Measurements from ENCODE around the gene HECA. TPM values are rescaled to one million over a fixed set of nuclear protein-coding genes. Genes with fewer than 3 reads are reported as not detected.
"Not testable (repeated sequence)": the region's sequence is repeated elsewhere in the genome, so short reads cannot be mapped to it uniquely, and the experiment has no call there.

The HECA gene
- total RNA-seq, 2 donors from 2014 or later, result 5.6 to 6.0 TPM

DNA sequence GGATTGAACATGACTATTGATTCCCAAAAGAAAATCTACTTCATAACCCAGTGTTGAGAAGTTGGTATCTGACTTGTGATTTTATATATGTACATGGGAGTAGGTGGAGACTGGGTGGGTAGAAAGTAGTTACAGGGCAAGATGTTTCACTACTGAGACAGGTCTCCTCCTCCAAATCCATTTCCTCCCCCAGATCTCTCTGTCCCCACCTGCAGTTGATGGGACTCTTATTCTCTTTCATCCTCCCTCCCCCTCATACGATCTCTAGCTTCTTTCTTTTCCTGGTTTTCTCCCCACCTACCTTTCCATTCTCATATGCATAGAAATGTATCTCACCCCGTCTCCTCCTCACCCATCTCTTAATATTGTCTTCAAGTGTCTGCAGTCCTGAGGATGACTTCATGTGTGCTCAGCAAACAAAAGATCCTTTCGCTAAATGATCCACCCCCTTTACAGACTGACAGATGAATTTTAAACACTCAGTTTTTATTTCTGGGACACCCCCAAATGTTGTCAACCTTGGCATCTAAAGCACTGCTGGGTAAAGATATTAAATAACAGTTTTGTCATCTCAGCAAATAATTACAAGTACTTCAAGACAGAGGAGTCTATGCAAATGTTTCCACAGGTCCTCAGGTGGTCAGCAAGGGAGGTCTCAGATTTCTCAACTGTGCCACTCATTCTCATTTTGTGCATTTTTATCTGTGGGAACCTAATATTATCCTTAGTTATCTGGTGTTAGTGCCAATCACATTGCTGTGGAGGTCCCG is 18.7 kb upstream of the HECA start:
- WGBS, 2 experiments (ENCODE audit: insufficient coverage in 1 of 2, insufficient read length in 1 of 2), result 86 to 94% methylated on average over 3 to 4 of the region's 4 CpGs
- Mint-ChIP-seq H3K36me3 (ENCODE audit: low read depth) (peaks cover 6% of the 10 kb centered on the region), H3K4me1 (peaks cover 3% of the 10 kb centered on the region), H3K9me3 (peaks cover 18% of the 10 kb centered on the region), H3K4me3 (no peak overlapping the region), H3K27me3 (ENCODE audit: insufficient read depth) (peaks cover 6% of the 10 kb centered on the region), H3K27ac (no peak overlapping the region)
- Histone ChIP-seq H3K9ac (ENCODE audit: extremely low read depth, low read length, poor library complexity, severe bottlenecking) (no peak overlapping the region), H3K4me3 (ENCODE audit: low read length) (no peak overlapping the region), H3K27me3 (ENCODE audit: control insufficient read depth, insufficient read depth, low read length, poor library complexity, severe bottlenecking) (no peaks in the 10 kb centered on the region), H3K27ac (ENCODE audit: low read depth, low read length) (no peak overlapping the region), H3K9me3 (ENCODE audit: control insufficient read depth, low read length) (peaks cover 18% of the 10 kb centered on the region), H3K36me3 (ENCODE audit: control insufficient read depth, insufficient read depth, low read length) (no peaks in the 10 kb centered on the region), H3K4me1 (ENCODE audit: control insufficient read depth, insufficient read depth, low read length) (no peaks in the 10 kb centered on the region)
- DNase-seq, result no peak
- TF ChIP-seq, protein P1, sequence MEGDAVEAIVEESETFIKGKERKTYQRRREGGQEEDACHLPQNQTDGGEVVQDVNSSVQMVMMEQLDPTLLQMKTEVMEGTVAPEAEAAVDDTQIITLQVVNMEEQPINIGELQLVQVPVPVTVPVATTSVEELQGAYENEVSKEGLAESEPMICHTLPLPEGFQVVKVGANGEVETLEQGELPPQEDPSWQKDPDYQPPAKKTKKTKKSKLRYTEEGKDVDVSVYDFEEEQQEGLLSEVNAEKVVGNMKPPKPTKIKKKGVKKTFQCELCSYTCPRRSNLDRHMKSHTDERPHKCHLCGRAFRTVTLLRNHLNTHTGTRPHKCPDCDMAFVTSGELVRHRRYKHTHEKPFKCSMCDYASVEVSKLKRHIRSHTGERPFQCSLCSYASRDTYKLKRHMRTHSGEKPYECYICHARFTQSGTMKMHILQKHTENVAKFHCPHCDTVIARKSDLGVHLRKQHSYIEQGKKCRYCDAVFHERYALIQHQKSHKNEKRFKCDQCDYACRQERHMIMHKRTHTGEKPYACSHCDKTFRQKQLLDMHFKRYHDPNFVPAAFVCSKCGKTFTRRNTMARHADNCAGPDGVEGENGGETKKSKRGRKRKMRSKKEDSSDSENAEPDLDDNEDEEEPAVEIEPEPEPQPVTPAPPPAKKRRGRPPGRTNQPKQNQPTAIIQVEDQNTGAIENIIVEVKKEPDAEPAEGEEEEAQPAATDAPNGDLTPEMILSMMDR (conservative IDR thresholded peaks at IDR 0.05), result no peak

DNA sequence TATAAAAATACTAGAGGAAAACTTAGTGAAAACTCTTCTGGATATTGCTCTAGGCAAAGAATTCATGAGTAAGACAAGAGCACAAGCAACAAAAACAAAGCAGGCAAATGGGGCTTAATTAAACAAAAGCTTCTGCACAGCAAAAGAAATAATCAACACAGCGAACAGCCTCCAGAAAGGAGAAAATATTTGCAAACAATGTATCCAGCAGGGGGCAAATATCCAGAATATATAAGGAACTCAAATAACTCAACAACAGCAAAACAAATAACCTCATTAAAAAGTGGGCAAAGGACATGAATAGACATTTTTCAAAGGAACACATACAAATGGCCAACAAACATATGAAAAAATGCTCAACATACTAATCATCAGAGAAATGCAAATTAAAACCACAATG is 17.1 kb upstream of the HECA start:
- Histone ChIP-seq H3K27ac (ENCODE audit: low read depth, low read length) (no peak overlapping the region), H3K4me3 (ENCODE audit: low read length) (no peak overlapping the region), H3K36me3 (ENCODE audit: control insufficient read depth, insufficient read depth, low read length) (no peaks in the 10 kb centered on the region), H3K9me3 (ENCODE audit: control insufficient read depth, low read length) (peaks cover 18% of the 10 kb centered on the region), H3K4me1 (ENCODE audit: control insufficient read depth, insufficient read depth, low read length) (no peaks in the 10 kb centered on the region), H3K9ac (ENCODE audit: extremely low read depth, low read length, poor library complexity, severe bottlenecking) (no peak overlapping the region), H3K27me3 (ENCODE audit: control insufficient read depth, insufficient read depth, low read length, poor library complexity, severe bottlenecking) (no peaks in the 10 kb centered on the region)
- Mint-ChIP-seq H3K36me3 (ENCODE audit: low read depth) (peaks cover 6% of the 10 kb centered on the region), H3K4me1 (peaks cover 3% of the 10 kb centered on the region), H3K9me3 (peaks cover 25% of the 10 kb centered on the region), H3K27ac (no peak overlapping the region), H3K27me3 (ENCODE audit: insufficient read depth) (peaks cover 6% of the 10 kb centered on the region), H3K4me3 (no peak overlapping the region)
- WGBS, 2 experiments (ENCODE audit: insufficient coverage in 1 of 2, insufficient read length in 1 of 2), result 85% methylated on average over 1 of the region's 1 CpG; no CpG with 5 or more reads in 1 of the 2 experiments
- TF ChIP-seq, protein P1 (conservative IDR thresholded peaks at IDR 0.05), result peak; percentile 25
- no peak for DNase-seq

DNA sequence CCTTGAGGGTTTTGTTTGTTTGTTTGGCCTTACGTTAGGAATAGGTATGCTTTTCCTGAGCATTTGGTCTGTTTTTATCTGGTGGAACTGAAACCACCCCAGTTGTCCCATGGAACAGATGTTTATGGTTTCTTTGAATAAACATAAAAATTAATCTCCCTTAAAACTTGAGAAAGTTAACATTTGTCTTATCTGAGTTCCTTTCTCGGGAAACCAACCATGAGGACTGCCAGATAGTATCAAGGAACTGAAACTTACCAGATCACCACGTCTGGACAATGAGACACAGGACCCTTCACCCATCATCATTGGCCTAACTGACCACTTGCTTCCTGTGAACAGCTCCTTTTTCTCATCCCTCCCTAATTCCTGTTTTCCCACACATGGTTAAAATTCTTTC is 15.3 kb upstream of the HECA start:
- Histone ChIP-seq H3K27ac (ENCODE audit: low read depth, low read length) (no peak overlapping the region), H3K4me1 (ENCODE audit: control insufficient read depth, insufficient read depth, low read length) (no peaks in the 10 kb centered on the region), H3K9ac (ENCODE audit: extremely low read depth, low read length, poor library complexity, severe bottlenecking) (no peak overlapping the region), H3K36me3 (ENCODE audit: control insufficient read depth, insufficient read depth, low read length) (no peaks in the 10 kb centered on the region), H3K27me3 (ENCODE audit: control insufficient read depth, insufficient read depth, low read length, poor library complexity, severe bottlenecking) (no peaks in the 10 kb centered on the region), H3K9me3 (ENCODE audit: control insufficient read depth, low read length) (peaks cover 18% of the 10 kb centered on the region), H3K4me3 (ENCODE audit: low read length) (no peak overlapping the region)
- DNase-seq, result no peak
- Mint-ChIP-seq H3K4me3 (no peak overlapping the region), H3K9me3 (peaks cover 25% of the 10 kb centered on the region), H3K27ac (no peak overlapping the region), H3K4me1 (no peaks in the 10 kb centered on the region), H3K27me3 (ENCODE audit: insufficient read depth) (peaks cover 8% of the 10 kb centered on the region), H3K36me3 (ENCODE audit: low read depth) (peaks cover 6% of the 10 kb centered on the region)
- TF ChIP-seq, protein P1 (conservative IDR thresholded peaks at IDR 0.05), result no peak
- WGBS, 2 experiments (ENCODE audit: insufficient coverage in 1 of 2, insufficient read length in 1 of 2), result 84 to 86% methylated on average over 1 to 3 of the region's 3 CpGs

DNA sequence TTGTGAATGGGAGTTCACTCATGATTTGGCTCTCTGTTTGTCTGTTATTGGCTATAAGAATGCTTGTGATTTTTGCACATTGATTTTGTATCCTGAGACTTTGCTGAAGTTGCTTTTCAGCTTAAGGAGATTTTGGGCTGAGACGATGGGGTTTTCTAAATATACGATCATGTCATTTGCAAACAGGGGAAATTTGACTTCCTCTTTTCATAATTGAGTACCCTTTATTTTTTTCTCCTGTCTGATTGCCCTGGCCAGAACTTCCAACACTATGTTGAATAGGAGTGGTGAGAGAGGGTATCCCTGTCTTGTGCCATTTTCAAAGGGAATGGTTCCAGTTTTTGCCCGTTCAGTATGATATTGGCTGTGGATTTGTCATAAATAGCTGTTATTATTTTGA is 12.1 kb upstream of the HECA start:
- peaks cover 25% of the 10 kb centered on the region for H3K9me3 Mint-ChIP-seq
- not testable (repeated sequence) for H3K4me3 Mint-ChIP-seq; H3K27ac ChIP-seq (ENCODE audit: low read depth, low read length); DNase-seq; H3K27me3 ChIP-seq (ENCODE audit: control insufficient read depth, insufficient read depth, low read length, poor library complexity, severe bottlenecking); H3K4me1 ChIP-seq (ENCODE audit: control insufficient read depth, insufficient read depth, low read length); H3K36me3 Mint-ChIP-seq (ENCODE audit: low read depth); H3K27ac Mint-ChIP-seq; H3K4me1 Mint-ChIP-seq; H3K36me3 ChIP-seq (ENCODE audit: control insufficient read depth, insufficient read depth, low read length); H3K9ac ChIP-seq (ENCODE audit: extremely low read depth, low read length, poor library complexity, severe bottlenecking); H3K27me3 Mint-ChIP-seq (ENCODE audit: insufficient read depth); H3K4me3 ChIP-seq (ENCODE audit: low read length)
- peaks cover 18% of the 10 kb centered on the region for H3K9me3 ChIP-seq (ENCODE audit: control insufficient read depth, low read length)
- WGBS, 2 experiments (ENCODE audit: insufficient coverage in 1 of 2, insufficient read length in 1 of 2), result 65% methylated on average over 3 of the region's 3 CpGs; no CpG with 5 or more reads in 1 of the 2 experiments
